Vagina (tissue), 2 donors: ENCODE results near the gene EML4.

Experiments used
- POLR2A ChIP-seq, 2 donors: fragments of 450-650 bp; IDR thresholded peaks; one replicate each; pipeline ENCODE4 v1.6.1; 2017; ENCODE audit warnings: antibody characterized with exemption in 2 of 2, mild to moderate bottlenecking in 2 of 2, moderate library complexity in 2 of 2
- TF ChIP-seq, protein P1 (sequence below), 3 experiments: fragments of 450-650 bp in 2 of 3; fragments of 200-600 bp in 1 of 3; sonication (generic) in 1 of 3; IDR thresholded peaks; one replicate each; pipeline ENCODE4 v1.5.1; 2017 to 2019; ENCODE audit warnings: antibody characterized with exemption in 3 of 3, mild to moderate bottlenecking in 2 of 3, moderate library complexity in 2 of 3

- TF ChIP-seq, protein P1, sequence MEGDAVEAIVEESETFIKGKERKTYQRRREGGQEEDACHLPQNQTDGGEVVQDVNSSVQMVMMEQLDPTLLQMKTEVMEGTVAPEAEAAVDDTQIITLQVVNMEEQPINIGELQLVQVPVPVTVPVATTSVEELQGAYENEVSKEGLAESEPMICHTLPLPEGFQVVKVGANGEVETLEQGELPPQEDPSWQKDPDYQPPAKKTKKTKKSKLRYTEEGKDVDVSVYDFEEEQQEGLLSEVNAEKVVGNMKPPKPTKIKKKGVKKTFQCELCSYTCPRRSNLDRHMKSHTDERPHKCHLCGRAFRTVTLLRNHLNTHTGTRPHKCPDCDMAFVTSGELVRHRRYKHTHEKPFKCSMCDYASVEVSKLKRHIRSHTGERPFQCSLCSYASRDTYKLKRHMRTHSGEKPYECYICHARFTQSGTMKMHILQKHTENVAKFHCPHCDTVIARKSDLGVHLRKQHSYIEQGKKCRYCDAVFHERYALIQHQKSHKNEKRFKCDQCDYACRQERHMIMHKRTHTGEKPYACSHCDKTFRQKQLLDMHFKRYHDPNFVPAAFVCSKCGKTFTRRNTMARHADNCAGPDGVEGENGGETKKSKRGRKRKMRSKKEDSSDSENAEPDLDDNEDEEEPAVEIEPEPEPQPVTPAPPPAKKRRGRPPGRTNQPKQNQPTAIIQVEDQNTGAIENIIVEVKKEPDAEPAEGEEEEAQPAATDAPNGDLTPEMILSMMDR (IDR thresholded peaks at IDR 0.05) = no peak
- TF ChIP-seq POLR2A (IDR thresholded peaks at IDR 0.05) = no peak
Observed at GRCh38 chr2:42256505-42256904, 87.4 kb downstream of the EML4 start.
